ENCODE results near the gene NOVA1. TPM values are rescaled to one million over a fixed set of nuclear protein-coding genes. Genes with fewer than 3 reads are reported as not detected.
"Not testable (repeated sequence)": the region's sequence is repeated elsewhere in the genome, so short reads cannot be mapped to it uniquely, and the experiment has no call there.

The NOVA1 gene
- total and polyA plus RNA-seq, 2 of the 4 experiments (the other 2 are of a cell fraction), result 0.90 to 3.0 TPM

DNA sequence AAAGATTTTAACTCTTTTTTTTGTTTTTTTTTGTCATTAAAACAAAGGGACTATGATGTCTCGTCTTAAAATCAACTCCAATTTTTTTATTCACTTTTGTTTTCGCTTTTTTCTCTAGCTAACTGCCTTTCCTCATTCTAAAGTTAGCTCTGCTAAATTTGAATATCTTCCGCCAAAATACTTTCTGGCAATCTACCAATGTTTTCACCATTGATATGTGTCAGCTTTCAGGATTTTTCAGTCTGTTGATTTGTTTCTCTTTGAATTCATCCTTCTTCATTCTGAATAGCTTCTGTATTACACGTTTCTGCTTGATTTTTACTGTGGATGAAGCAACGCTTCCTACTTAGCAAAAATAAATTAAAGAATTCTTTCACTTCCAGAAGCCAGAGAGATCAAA, 38.7 kb upstream of the NOVA1 start:
- WGBS, 2 experiments (ENCODE audit: extremely low coverage in 2 of 2, insufficient read length in 1 of 2), result no CpG with 5 or more reads among the region's 5 CpGs

DNA sequence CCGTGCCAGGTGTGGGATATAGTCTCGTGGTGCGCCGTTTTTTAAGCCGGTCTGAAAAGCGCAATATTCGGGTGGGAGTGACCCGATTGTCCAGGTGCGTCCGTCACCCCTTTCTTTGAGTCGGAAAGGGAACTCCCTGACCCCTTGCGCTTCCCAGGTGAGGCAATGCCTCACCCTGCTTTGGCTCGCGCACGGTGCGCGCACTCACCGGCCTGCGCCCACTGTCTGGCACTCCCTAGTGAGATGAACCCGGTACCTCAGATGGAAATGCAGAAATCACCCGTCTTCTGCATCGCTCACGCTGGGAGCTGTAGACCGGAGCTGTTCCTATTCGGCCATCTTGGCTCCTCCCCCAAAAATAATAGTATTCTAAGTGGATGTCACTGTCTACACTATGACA, 37.1 kb upstream of the NOVA1 start:
- H4K20me1 ChIP-seq (ENCODE audit: insufficient read depth, low read length); BruUV-seq (replicated peaks); H3K4me1 ChIP-seq (ENCODE audit: control insufficient read depth, insufficient read depth, low read length); H3K9ac ChIP-seq (ENCODE audit: low read depth, low read length); DNase-seq; H2BK120ac ChIP-seq (ENCODE audit: low read depth, low read length); H4K91ac ChIP-seq (ENCODE audit: insufficient read depth, low read depth, low read length); H2AK5ac ChIP-seq (ENCODE audit: low read depth, low read length); H2BK5ac ChIP-seq (ENCODE audit: low read depth, low read length, poor library complexity, severe bottlenecking); POLR2A ChIA-PET (ENCODE audit: unreplicated experiment); H3K27me3 ChIP-seq (ENCODE audit: control insufficient read depth, insufficient read depth, low read length); H2BK20ac ChIP-seq (ENCODE audit: low read depth, low read length); H3K36me3 ChIP-seq (ENCODE audit: control insufficient read depth, insufficient read depth, low read length); ATAC-seq (ENCODE audit: low read depth); H3K27ac ChIP-seq (ENCODE audit: insufficient read depth, low read length); H3K4me3 ChIP-seq (ENCODE audit: insufficient read depth, low read depth, low read length); H3K56ac ChIP-seq (ENCODE audit: extremely low read depth, insufficient read depth, low read length); H3K18ac ChIP-seq (ENCODE audit: low read depth, low read length); dilution Hi-C loops (cut with HindIII; ENCODE audit: low sequenced_read_pairs, unreplicated experiment); H2AFZ ChIP-seq (replicated peaks; ENCODE audit: low read length, poor library complexity); H2AK9ac ChIP-seq (replicated peaks; ENCODE audit: low read depth, low read length, poor library complexity); H3K4me2 ChIP-seq (ENCODE audit: low read depth, low read length); H3K9me1 ChIP-seq (ENCODE audit: insufficient read depth, low read length); H3K14ac ChIP-seq (replicated peaks; ENCODE audit: low read depth, low read length); H2BK15ac ChIP-seq (ENCODE audit: low read depth, low read length); in situ Hi-C loops (cut with MboI; ENCODE audit: low sequenced_read_pairs); H4K5ac ChIP-seq (ENCODE audit: low read depth, low read length); H3K23ac ChIP-seq (ENCODE audit: low read depth, low read length); H4K8ac ChIP-seq (ENCODE audit: low read depth in 2 of 2, low read length in 2 of 2); CTCF ChIA-PET; H3K79me1 ChIP-seq (ENCODE audit: low read depth in 1 of 2, low read length in 2 of 2); H3K4ac ChIP-seq (ENCODE audit: low read depth, low read length); H3K9me3 ChIP-seq (ENCODE audit: control insufficient read depth, insufficient read depth, low read length); intact Hi-C loops (cut with micrococcal nuclease): not testable (repeated sequence)
- WGBS, 2 experiments (ENCODE audit: extremely low coverage in 2 of 2, insufficient read length in 1 of 2), result no CpG with 5 or more reads among the region's 25 CpGs

More for the DNA sequence above, 38.7 kb upstream of the NOVA1 start:
- DNase-seq, result no peak
- Histone ChIP-seq H3K4me1 (ENCODE audit: control insufficient read depth, insufficient read depth, low read length) (no peaks in the 10 kb centered on the region), H3K4ac (ENCODE audit: low read depth, low read length) (no peak overlapping the region), H3K9ac (ENCODE audit: low read depth, low read length) (no peak overlapping the region), H3K23ac (ENCODE audit: low read depth, low read length) (no peak overlapping the region), H3K4me3 (ENCODE audit: insufficient read depth, low read depth, low read length) (no peak overlapping the region), H3K9me3 (ENCODE audit: control insufficient read depth, insufficient read depth, low read length) (no peaks in the 10 kb centered on the region), H4K20me1 (ENCODE audit: insufficient read depth, low read length) (no peaks in the 10 kb centered on the region), H4K5ac (ENCODE audit: low read depth, low read length) (no peak overlapping the region), H3K18ac (ENCODE audit: low read depth, low read length) (no peak overlapping the region), H2BK120ac (ENCODE audit: low read depth, low read length) (no peak overlapping the region), H3K4me2 (ENCODE audit: low read depth, low read length) (no peak overlapping the region), H3K79me1 (ENCODE audit: low read depth in 1 of 2, low read length in 2 of 2) (no peaks in the 10 kb centered on the region), H3K36me3 (ENCODE audit: control insufficient read depth, insufficient read depth, low read length) (no peaks in the 10 kb centered on the region), H2BK5ac (ENCODE audit: low read depth, low read length, poor library complexity, severe bottlenecking) (no peak overlapping the region), H2AK5ac (ENCODE audit: low read depth, low read length) (no peak overlapping the region), H2BK15ac (ENCODE audit: low read depth, low read length) (no peak overlapping the region), H4K91ac (ENCODE audit: insufficient read depth, low read depth, low read length) (no peak overlapping the region), H3K27ac (ENCODE audit: insufficient read depth, low read length) (no peak overlapping the region), H3K14ac (replicated peaks; ENCODE audit: low read depth, low read length) (no peak overlapping the region), H2AK9ac (replicated peaks; ENCODE audit: low read depth, low read length, poor library complexity) (no peak overlapping the region), H3K9me1 (ENCODE audit: insufficient read depth, low read length) (no peaks in the 10 kb centered on the region), H3K56ac (ENCODE audit: extremely low read depth, insufficient read depth, low read length) (no peak overlapping the region), H2AFZ (replicated peaks; ENCODE audit: low read length, poor library complexity) (no peak overlapping the region), H4K8ac (ENCODE audit: low read depth in 2 of 2, low read length in 2 of 2) (no peak overlapping the region), H2BK20ac (ENCODE audit: low read depth, low read length) (no peak overlapping the region), H3K27me3 (ENCODE audit: control insufficient read depth, insufficient read depth, low read length) (no peaks in the 10 kb centered on the region)
- in situ Hi-C loops (cut with MboI; ENCODE audit: low sequenced_read_pairs), result no loop called here
- POLR2A ChIA-PET (ENCODE audit: unreplicated experiment), result no interaction called here
- dilution Hi-C loops (cut with HindIII; ENCODE audit: low sequenced_read_pairs, unreplicated experiment), result no loop called here
- intact Hi-C loops (cut with micrococcal nuclease), result no loop called here
- BruUV-seq (replicated peaks), result no TSS peak
- ATAC-seq (ENCODE audit: low read depth), result no peak
- CTCF ChIA-PET, result no interaction called here
- TF ChIP-seq CHD1 (IDR thresholded peaks at IDR 0.05; ENCODE audit: low read depth, low read length) (no peak), RCOR1 (IDR thresholded peaks at IDR 0.05; ENCODE audit: insufficient replicate concordance, low read length) (no peak), RFX5 (IDR thresholded peaks at IDR 0.05; ENCODE audit: low read depth, low read length) (no peak)
- TF ChIP-seq, protein P1, sequence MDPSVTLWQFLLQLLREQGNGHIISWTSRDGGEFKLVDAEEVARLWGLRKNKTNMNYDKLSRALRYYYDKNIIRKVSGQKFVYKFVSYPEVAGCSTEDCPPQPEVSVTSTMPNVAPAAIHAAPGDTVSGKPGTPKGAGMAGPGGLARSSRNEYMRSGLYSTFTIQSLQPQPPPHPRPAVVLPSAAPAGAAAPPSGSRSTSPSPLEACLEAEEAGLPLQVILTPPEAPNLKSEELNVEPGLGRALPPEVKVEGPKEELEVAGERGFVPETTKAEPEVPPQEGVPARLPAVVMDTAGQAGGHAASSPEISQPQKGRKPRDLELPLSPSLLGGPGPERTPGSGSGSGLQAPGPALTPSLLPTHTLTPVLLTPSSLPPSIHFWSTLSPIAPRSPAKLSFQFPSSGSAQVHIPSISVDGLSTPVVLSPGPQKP (IDR thresholded peaks at IDR 0.05; ENCODE audit: borderline replicate concordance, low read depth, low read length), result no peak
